Effector memory CD8-positive, alpha-beta T cell (primary cell): ENCODE measurements around the gene SLC4A9.

Experiments
- ATAC-seq: fragments of 150-1000 bp; cut with Tn5 transposase; replicated peaks from 2 replicates; pipeline ENCODE4 v1.10.0; 2021; ENCODE audit warnings: mild to moderate bottlenecking, moderate library complexity
- DNase-seq, 3 experiments: peaks; one replicate each; pipeline ENCODE4 v3.0.0; 2021
- H3K27ac Mint-ChIP-seq, 2 donors: one replicate each; pipeline ENCODE4 v1.8.0; 2022; ENCODE audit warnings: mild to moderate bottlenecking in 2 of 2, mixed read lengths in 2 of 2, moderate library complexity in 2 of 2
- H3K27me3 Mint-ChIP-seq, 2 donors: one replicate each; pipeline ENCODE4 v1.8.0; 2022; ENCODE audit warnings: mixed read lengths in 2 of 2
- H3K36me3 Mint-ChIP-seq: one replicate; pipeline ENCODE4 v1.8.0; 2022; ENCODE audit warnings: mild to moderate bottlenecking, moderate library complexity, mixed read lengths; ENCODE audit not compliant: insufficient read depth
- H3K4me1 Mint-ChIP-seq, 2 donors: one replicate each; pipeline ENCODE4 v1.8.0; 2022; ENCODE audit warnings: low read depth in 2 of 2, mixed read lengths in 2 of 2
- H3K4me3 Mint-ChIP-seq, 2 donors: one replicate each; pipeline ENCODE4 v1.8.0; 2022; ENCODE audit warnings: mild to moderate bottlenecking in 2 of 2, mixed read lengths in 2 of 2, moderate library complexity in 2 of 2
- H3K9me3 Mint-ChIP-seq, 2 donors: one replicate each; pipeline ENCODE4 v1.8.0; 2022; ENCODE audit warnings: mixed read lengths in 2 of 2

The SLC4A9 gene

GRCh38 chr5:140324617-140325241 is 35.3 kb upstream of the SLC4A9 start:
- no peak for ATAC-seq
- Mint-ChIP-seq H3K4me1 (no peaks in the 10 kb centered on the region), H3K27me3 (peaks cover 0 to 19% of the 10 kb centered on the region in 2 donors), H3K36me3 (no peaks in the 10 kb centered on the region), H3K4me3 (no peak overlapping the region), H3K27ac (no peak overlapping the region), H3K9me3 (no peaks in the 10 kb centered on the region)
- no peak for DNase-seq

GRCh38 chr5:140325486-140325885 is 34.5 kb upstream of the SLC4A9 start:
- DNase-seq: no peak
- H3K27ac Mint-ChIP-seq: peak overlapping the region in 1 of 2 donors; percentile 5
- no peaks in the 10 kb centered on the region for H3K36me3 Mint-ChIP-seq
- H3K9me3 Mint-ChIP-seq: no peaks in the 10 kb centered on the region
- no peaks in the 10 kb centered on the region for H3K4me1 Mint-ChIP-seq
- no peak for ATAC-seq
- no peak overlapping the region for H3K4me3 Mint-ChIP-seq
- peaks cover 0 to 20% of the 10 kb centered on the region in 2 donors for H3K27me3 Mint-ChIP-seq

GRCh38 chr5:140327589-140327988 is 32.4 kb upstream of the SLC4A9 start:
- no peaks in the 10 kb centered on the region for H3K36me3 Mint-ChIP-seq
- H3K27ac Mint-ChIP-seq: no peak overlapping the region
- H3K4me1 Mint-ChIP-seq: no peaks in the 10 kb centered on the region
- ATAC-seq (no peak), DNase-seq (no peak)
- no peaks in the 10 kb centered on the region for H3K9me3 Mint-ChIP-seq
- H3K27me3 Mint-ChIP-seq: peaks cover 0 to 20% of the 10 kb centered on the region in 2 donors
- no peak overlapping the region for H3K4me3 Mint-ChIP-seq

GRCh38 chr5:140328036-140328764 is 31.8 kb upstream of the SLC4A9 start:
- no peaks in the 10 kb centered on the region for H3K4me1 Mint-ChIP-seq
- peaks cover 0 to 20% of the 10 kb centered on the region in 2 donors for H3K27me3 Mint-ChIP-seq
- no peak for ATAC-seq
- H3K27ac Mint-ChIP-seq: peak overlapping the region in 1 of 2 donors; percentile 38
- no peak overlapping the region for H3K4me3 Mint-ChIP-seq
- H3K36me3 Mint-ChIP-seq: no peaks in the 10 kb centered on the region
- no peaks in the 10 kb centered on the region for H3K9me3 Mint-ChIP-seq
- no peak for DNase-seq

GRCh38 chr5:140329739-140330481 is 30.1 kb upstream of the SLC4A9 start:
- ATAC-seq (no peak), DNase-seq (no peak)
- Mint-ChIP-seq H3K27me3 (peaks cover 0 to 20% of the 10 kb centered on the region in 2 donors), H3K36me3 (peaks cover 2% of the 10 kb centered on the region), H3K9me3 (no peaks in the 10 kb centered on the region), H3K4me3 (no peak overlapping the region), H3K27ac (no peak overlapping the region), H3K4me1 (no peaks in the 10 kb centered on the region)

GRCh38 chr5:140331638-140332037 is 28.4 kb upstream of the SLC4A9 start:
- DNase-seq (no peak), ATAC-seq (no peak)
- no peaks in the 10 kb centered on the region for H3K9me3 Mint-ChIP-seq
- H3K27me3 Mint-ChIP-seq: peaks cover 0 to 18% of the 10 kb centered on the region in 2 donors
- no peak overlapping the region for H3K27ac Mint-ChIP-seq
- no peak overlapping the region for H3K4me3 Mint-ChIP-seq
- H3K36me3 Mint-ChIP-seq: peaks cover 4% of the 10 kb centered on the region
- no peaks in the 10 kb centered on the region for H3K4me1 Mint-ChIP-seq

GRCh38 chr5:140336388-140336787 is 23.6 kb upstream of the SLC4A9 start:
- H3K27me3 Mint-ChIP-seq: no peaks in the 10 kb centered on the region
- peaks cover 4% of the 10 kb centered on the region for H3K36me3 Mint-ChIP-seq
- no peaks in the 10 kb centered on the region for H3K4me1 Mint-ChIP-seq
- no peak for ATAC-seq
- no peak for DNase-seq
- no peak overlapping the region for H3K27ac Mint-ChIP-seq
- no peak overlapping the region for H3K4me3 Mint-ChIP-seq
- H3K9me3 Mint-ChIP-seq: no peaks in the 10 kb centered on the region

- ATAC-seq (no peak), DNase-seq (no peak)
- H3K27me3 Mint-ChIP-seq: no peaks in the 10 kb centered on the region
- H3K9me3 Mint-ChIP-seq: no peaks in the 10 kb centered on the region
- peaks cover 4% of the 10 kb centered on the region for H3K36me3 Mint-ChIP-seq
- no peak overlapping the region for H3K27ac Mint-ChIP-seq
- H3K4me1 Mint-ChIP-seq: peaks cover 10% of the 10 kb centered on the region in 2 donors
- no peak overlapping the region for H3K4me3 Mint-ChIP-seq
Observed at GRCh38 chr5:140337880-140338279, 22.1 kb upstream of the SLC4A9 start.

- peaks cover 4% of the 10 kb centered on the region for H3K36me3 Mint-ChIP-seq
- no peaks in the 10 kb centered on the region for H3K27me3 Mint-ChIP-seq
- no peak for ATAC-seq
- no peak overlapping the region for H3K27ac Mint-ChIP-seq
- no peak overlapping the region for H3K4me3 Mint-ChIP-seq
- DNase-seq: no peak
- no peaks in the 10 kb centered on the region for H3K9me3 Mint-ChIP-seq
- peaks cover 10 to 11% of the 10 kb centered on the region in 2 donors for H3K4me1 Mint-ChIP-seq
Observed at GRCh38 chr5:140338336-140338735, 21.7 kb upstream of the SLC4A9 start.

GRCh38 chr5:140338908-140339307 is 21.1 kb upstream of the SLC4A9 start:
- Mint-ChIP-seq H3K36me3 (peaks cover 4% of the 10 kb centered on the region), H3K4me1 (peaks cover 10 to 11% of the 10 kb centered on the region in 2 donors), H3K27me3 (no peaks in the 10 kb centered on the region), H3K4me3 (no peak overlapping the region), H3K27ac (no peak overlapping the region), H3K9me3 (no peaks in the 10 kb centered on the region)
- ATAC-seq (no peak), DNase-seq (no peak)

GRCh38 chr5:140339636-140340035 is 20.4 kb upstream of the SLC4A9 start:
- ATAC-seq (no peak), DNase-seq (no peak)
- no peak overlapping the region for H3K4me3 Mint-ChIP-seq
- no peak overlapping the region for H3K27ac Mint-ChIP-seq
- H3K27me3 Mint-ChIP-seq: no peaks in the 10 kb centered on the region
- peaks cover 10 to 11% of the 10 kb centered on the region in 2 donors for H3K4me1 Mint-ChIP-seq
- no peaks in the 10 kb centered on the region for H3K9me3 Mint-ChIP-seq
- peaks cover 4% of the 10 kb centered on the region for H3K36me3 Mint-ChIP-seq

GRCh38 chr5:140340605-140341121 is 19.3 kb upstream of the SLC4A9 start:
- no peak for DNase-seq
- no peak overlapping the region for H3K27ac Mint-ChIP-seq
- H3K36me3 Mint-ChIP-seq: no peaks in the 10 kb centered on the region

GRCh38 chr5:140341591-140341990 is 18.4 kb upstream of the SLC4A9 start:
- Mint-ChIP-seq H3K27ac (no peak overlapping the region), H3K9me3 (no peaks in the 10 kb centered on the region), H3K4me3 (no peak overlapping the region), H3K4me1 (peaks cover 15 to 18% of the 10 kb centered on the region in 2 donors), H3K36me3 (no peaks in the 10 kb centered on the region), H3K27me3 (peaks cover 0 to 6% of the 10 kb centered on the region in 2 donors)
- DNase-seq: no peak
- ATAC-seq: no peak

More at GRCh38 chr5:140340605-140341121, 19.3 kb upstream of the SLC4A9 start:
- H3K9me3 Mint-ChIP-seq: no peaks in the 10 kb centered on the region
- ATAC-seq: no peak
- no peak overlapping the region for H3K4me3 Mint-ChIP-seq
- peaks cover 0 to 5% of the 10 kb centered on the region in 2 donors for H3K27me3 Mint-ChIP-seq
- H3K4me1 Mint-ChIP-seq: peaks cover 12 to 15% of the 10 kb centered on the region in 2 donors
